Measurements from ENCODE around the gene ETV3.
"Not testable (repeated sequence)": the region's sequence is repeated elsewhere in the genome, so short reads cannot be mapped to it uniquely, and the experiment has no call there.

ETV3 gene

DNA sequence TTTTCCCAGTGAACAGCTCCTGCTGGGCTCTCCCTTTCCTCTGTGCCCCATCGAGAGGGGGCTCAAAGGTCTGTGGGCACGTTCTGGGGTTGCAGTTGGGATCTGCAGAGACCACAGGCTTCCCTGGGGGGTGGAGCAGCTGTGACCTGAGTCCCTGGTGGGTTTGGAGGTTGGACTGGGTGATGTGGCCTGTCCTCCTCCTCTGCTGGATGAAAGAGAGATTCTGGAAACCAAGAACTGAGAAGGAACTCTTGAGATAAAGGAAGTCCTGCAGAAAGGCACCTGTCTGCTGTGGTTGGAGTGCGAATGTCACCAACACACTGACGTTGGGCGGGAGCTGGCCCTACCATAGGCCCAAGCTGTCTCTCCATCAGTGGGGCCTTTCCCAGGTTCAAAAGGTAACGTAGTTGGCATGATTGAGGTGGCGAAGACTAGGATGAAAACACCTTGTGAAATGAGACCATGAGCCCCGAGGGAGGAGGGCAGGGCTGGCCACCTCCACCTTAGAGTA, 35.8 kb upstream of the ETV3 start:
- Histone ChIP-seq H3K36me3 (no peaks in the 10 kb centered on the region), H3K27me3 (peaks cover 0 to 11% of the 10 kb centered on the region in 2 donors), H3K27ac (no peak overlapping the region), H3K9me3 (no peaks in the 10 kb centered on the region), H3K4me1 (no peaks in the 10 kb centered on the region), H3K4me3 (no peak overlapping the region)
- DNase-seq: peak in 1 of 2 donors; percentile 33
- intact Hi-C loops (cut with DNase I; ENCODE audit: low total_unique reads): no loop called here
- TF ChIP-seq, protein P1, sequence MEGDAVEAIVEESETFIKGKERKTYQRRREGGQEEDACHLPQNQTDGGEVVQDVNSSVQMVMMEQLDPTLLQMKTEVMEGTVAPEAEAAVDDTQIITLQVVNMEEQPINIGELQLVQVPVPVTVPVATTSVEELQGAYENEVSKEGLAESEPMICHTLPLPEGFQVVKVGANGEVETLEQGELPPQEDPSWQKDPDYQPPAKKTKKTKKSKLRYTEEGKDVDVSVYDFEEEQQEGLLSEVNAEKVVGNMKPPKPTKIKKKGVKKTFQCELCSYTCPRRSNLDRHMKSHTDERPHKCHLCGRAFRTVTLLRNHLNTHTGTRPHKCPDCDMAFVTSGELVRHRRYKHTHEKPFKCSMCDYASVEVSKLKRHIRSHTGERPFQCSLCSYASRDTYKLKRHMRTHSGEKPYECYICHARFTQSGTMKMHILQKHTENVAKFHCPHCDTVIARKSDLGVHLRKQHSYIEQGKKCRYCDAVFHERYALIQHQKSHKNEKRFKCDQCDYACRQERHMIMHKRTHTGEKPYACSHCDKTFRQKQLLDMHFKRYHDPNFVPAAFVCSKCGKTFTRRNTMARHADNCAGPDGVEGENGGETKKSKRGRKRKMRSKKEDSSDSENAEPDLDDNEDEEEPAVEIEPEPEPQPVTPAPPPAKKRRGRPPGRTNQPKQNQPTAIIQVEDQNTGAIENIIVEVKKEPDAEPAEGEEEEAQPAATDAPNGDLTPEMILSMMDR (IDR thresholded peaks at IDR 0.05): no peak

GRCh38 chr1:157173241-157173640, 35.0 kb upstream of the ETV3 start:
- DNase-seq: peak in 1 of 2 donors; percentile 31
- intact Hi-C loops (cut with DNase I; ENCODE audit: low total_unique reads); H3K36me3 ChIP-seq; H3K9me3 ChIP-seq; H3K4me1 ChIP-seq; H3K27ac ChIP-seq; H3K4me3 ChIP-seq: not testable (repeated sequence)
- peaks cover 0 to 17% of the 10 kb centered on the region in 2 donors for H3K27me3 ChIP-seq

DNA sequence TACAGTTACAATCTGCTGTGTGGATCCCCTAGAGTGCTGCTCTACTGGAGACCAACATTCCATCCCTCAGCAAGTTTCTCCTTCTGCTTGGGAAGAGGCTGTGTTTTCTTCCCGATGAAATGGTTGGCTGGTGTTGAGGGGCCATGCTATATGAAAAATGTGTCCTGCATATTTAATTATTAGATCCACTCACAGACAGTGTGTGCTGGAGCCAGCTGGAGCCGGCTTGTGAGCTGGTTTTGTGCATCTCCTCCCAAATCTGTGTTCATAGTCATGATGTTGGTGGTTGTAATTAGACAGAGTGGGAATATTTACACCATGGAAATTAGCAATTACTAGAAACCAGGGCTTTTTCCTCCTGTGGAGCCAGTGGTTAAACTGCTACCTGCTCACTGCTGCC, 34.4 kb upstream of the ETV3 start:
- intact Hi-C loops (cut with DNase I; ENCODE audit: low total_unique reads); H3K36me3 ChIP-seq; H3K9me3 ChIP-seq; DNase-seq; H3K27ac ChIP-seq; H3K4me1 ChIP-seq; H3K4me3 ChIP-seq: not testable (repeated sequence)
- H3K27me3 ChIP-seq: peaks cover 0 to 17% of the 10 kb centered on the region in 2 donors

DNA sequence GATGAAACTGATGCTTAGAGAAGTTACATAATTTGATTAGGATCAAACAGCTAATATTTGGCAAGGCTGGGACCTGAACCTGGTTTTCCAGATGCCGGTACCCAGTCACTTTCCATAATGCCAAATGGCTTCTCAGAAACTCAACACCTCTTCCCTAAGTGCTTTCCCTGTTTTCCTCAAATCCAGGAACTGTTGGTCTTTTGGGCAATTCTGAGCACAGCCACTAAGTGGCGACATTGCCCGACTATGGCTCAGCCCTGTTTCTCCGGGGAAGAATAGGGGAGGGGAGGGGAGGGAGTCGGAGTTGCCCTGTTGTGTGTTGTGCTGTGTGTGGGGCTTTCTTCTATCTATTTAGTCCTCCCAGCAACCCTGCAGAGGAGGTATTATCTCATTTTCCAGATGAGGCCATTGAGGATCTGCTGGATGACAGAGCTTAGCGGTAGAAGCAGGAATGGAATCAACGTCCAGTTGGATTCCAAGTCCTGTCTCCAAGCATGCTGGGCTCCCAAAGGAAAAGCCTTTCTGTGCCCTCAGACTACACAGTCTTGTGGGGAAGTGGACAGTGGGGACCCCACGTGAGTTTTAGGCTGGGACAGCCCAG, 33.8 kb upstream of the ETV3 start:
- H3K36me3 ChIP-seq; H3K27ac ChIP-seq; H3K4me1 ChIP-seq; H3K4me3 ChIP-seq; intact Hi-C loops (cut with DNase I; ENCODE audit: low total_unique reads); H3K9me3 ChIP-seq; DNase-seq: not testable (repeated sequence)
- TF ChIP-seq, protein P1 (IDR thresholded peaks at IDR 0.05): peak in 1 of 2 experiments; percentile 8
- H3K27me3 ChIP-seq: peaks cover 0 to 15% of the 10 kb centered on the region in 2 donors

DNA sequence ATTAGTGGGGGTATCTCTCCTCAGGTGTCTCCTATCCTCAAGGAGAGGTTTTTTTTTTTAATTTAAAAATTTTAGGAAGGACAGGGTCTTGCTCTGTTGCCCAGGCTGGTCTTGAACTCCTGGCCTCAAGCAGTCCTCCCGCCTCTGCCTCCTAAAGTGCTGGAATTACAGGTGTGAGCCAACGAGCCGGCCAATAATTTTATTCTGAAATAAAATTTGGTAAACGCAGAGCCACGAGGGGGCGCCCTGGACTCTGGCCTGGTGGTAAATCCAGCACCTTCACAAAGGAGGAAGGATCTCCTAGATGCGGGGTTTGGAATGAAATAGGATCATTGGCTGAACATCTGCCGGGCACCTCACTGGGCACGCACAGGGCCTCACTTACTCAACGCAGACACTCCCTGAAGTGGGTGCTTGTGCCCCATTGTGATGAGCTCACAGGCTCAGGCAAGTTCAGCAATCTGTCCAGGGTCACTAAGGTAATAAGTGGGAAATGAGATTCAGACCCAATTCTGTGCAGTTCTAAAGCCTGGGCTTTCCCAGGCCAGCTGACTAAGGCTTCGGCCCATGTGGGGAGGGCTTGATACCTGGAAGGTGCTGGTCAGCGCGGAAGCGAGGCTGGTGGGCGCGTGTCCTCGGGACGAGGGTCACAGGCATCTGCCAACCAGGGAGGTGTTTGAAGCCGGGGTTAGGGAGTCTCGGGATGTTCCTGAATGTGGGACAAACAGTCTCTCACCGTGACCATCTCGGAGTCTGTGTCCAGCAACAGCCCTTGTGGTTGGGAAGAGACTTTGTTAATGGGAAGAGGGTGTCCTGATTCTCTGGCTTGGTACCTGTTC, 32.7 kb upstream of the ETV3 start:
- DNase-seq: peak in 1 of 2 donors; percentile 27
- Histone ChIP-seq H3K27ac (no peak overlapping the region), H3K4me3 (no peak overlapping the region), H3K9me3 (no peaks in the 10 kb centered on the region), H3K4me1 (no peaks in the 10 kb centered on the region), H3K27me3 (peaks cover 0 to 12% of the 10 kb centered on the region in 2 donors), H3K36me3 (no peaks in the 10 kb centered on the region)
- intact Hi-C loops (cut with DNase I; ENCODE audit: low total_unique reads): no loop called here
- TF ChIP-seq, protein P1 (IDR thresholded peaks at IDR 0.05): no peak

GRCh38 chr1:157168015-157168414, 29.8 kb upstream of the ETV3 start:
- DNase-seq: no peak
- TF ChIP-seq, protein P1 (IDR thresholded peaks at IDR 0.05): no peak
- intact Hi-C loops (cut with DNase I; ENCODE audit: low total_unique reads): no loop called here
- H3K27me3 ChIP-seq: peaks cover 0 to 20% of the 10 kb centered on the region in 2 donors
- no peak overlapping the region for H3K4me3 ChIP-seq
- H3K9me3 ChIP-seq: no peaks in the 10 kb centered on the region
- no peaks in the 10 kb centered on the region for H3K4me1 ChIP-seq
- H3K36me3 ChIP-seq: no peaks in the 10 kb centered on the region
- no peak overlapping the region for H3K27ac ChIP-seq
